ENCODE data around the gene SH3RF3. TPM values are rescaled to one million over a fixed set of nuclear protein-coding genes. Genes with fewer than 3 reads are reported as not detected.

SH3RF3 gene
- total RNA-seq, 1 donor from 2014 or later, result 10.8 TPM

- H3K4me3 ChIP-seq, result no peak overlapping the region
- intact Hi-C loops (cut with DNase I), result no loop called here
- peaks cover 51% of the 10 kb centered on the region for H3K4me1 ChIP-seq
- H3K27me3 ChIP-seq, result no peaks in the 10 kb centered on the region
- H3K36me3 ChIP-seq, result no peaks in the 10 kb centered on the region
- H3K9me3 ChIP-seq, result no peaks in the 10 kb centered on the region
- DNase-seq (ENCODE audit: extremely low spot score in 2 of 2), result no peak
- TF ChIP-seq POLR2AphosphoS5 (IDR thresholded peaks at IDR 0.05; ENCODE audit: insufficient read depth in 1 of 2, low read depth in 1 of 2) (peak in 1 of 2 donors; percentile 70), POLR2A (IDR thresholded peaks at IDR 0.05) (no peak), CTCF (IDR thresholded peaks at IDR 0.05) (no peak)
- peak overlapping the region; percentile 3 for H3K27ac ChIP-seq
Observed at GRCh38 chr2:109238580-109238979, 109.6 kb downstream of the SH3RF3 start.

- no peak for TF ChIP-seq CTCF (IDR thresholded peaks at IDR 0.05)
- TF ChIP-seq POLR2AphosphoS5 (IDR thresholded peaks at IDR 0.05; ENCODE audit: insufficient read depth in 1 of 2, low read depth in 1 of 2), result no peak
- TF ChIP-seq POLR2A (IDR thresholded peaks at IDR 0.05), result no peak
Observed at GRCh38 chr2:109239720-109240119, 110.7 kb downstream of the SH3RF3 start.

GRCh38 chr2:109242210-109242653 lies 113.2 kb downstream of the SH3RF3 start:
- H3K9me3 ChIP-seq, result no peaks in the 10 kb centered on the region

More at GRCh38 chr2:109239720-109240119, 110.7 kb downstream of the SH3RF3 start:
- no peak for DNase-seq (ENCODE audit: extremely low spot score in 2 of 2)
- H3K4me1 ChIP-seq, result peaks cover 62% of the 10 kb centered on the region
- peak overlapping the region; percentile 3 for H3K27ac ChIP-seq
- H3K9me3 ChIP-seq, result no peaks in the 10 kb centered on the region
- intact Hi-C loops (cut with DNase I), result loop anchor here (5.0 kb wide), 1 partner anchor 67 kb away; no protein-coding TSS in a partner anchor
- no peaks in the 10 kb centered on the region for H3K27me3 ChIP-seq
- no peak overlapping the region for H3K4me3 ChIP-seq
- H3K36me3 ChIP-seq, result no peaks in the 10 kb centered on the region

GRCh38 chr2:109242654-109243331 lies 113.8 kb downstream of the SH3RF3 start:
- Histone ChIP-seq H3K4me1 (peaks cover 75% of the 10 kb centered on the region), H3K9me3 (no peaks in the 10 kb centered on the region), H3K4me3 (no peak overlapping the region), H3K27me3 (no peaks in the 10 kb centered on the region), H3K27ac (peak overlapping the region; percentile 89), H3K36me3 (no peaks in the 10 kb centered on the region)
- TF ChIP-seq POLR2A (IDR thresholded peaks at IDR 0.05) (no peak), POLR2AphosphoS5 (IDR thresholded peaks at IDR 0.05; ENCODE audit: insufficient read depth in 1 of 2, low read depth in 1 of 2) (peak; percentile 57 to 87), CTCF (IDR thresholded peaks at IDR 0.05) (no peak)
- peak in 1 of 2 donors; percentile 55 for DNase-seq (ENCODE audit: extremely low spot score in 2 of 2)
- intact Hi-C loops (cut with DNase I), result loop anchor here (2.0 to 5.0 kb wide), 2 partner anchors 70 to 76 kb away; no protein-coding TSS in a partner anchor

More at GRCh38 chr2:109242210-109242653, 113.2 kb downstream of the SH3RF3 start:
- H3K27me3 ChIP-seq, result no peaks in the 10 kb centered on the region
- intact Hi-C loops (cut with DNase I), result loop anchor here (2.0 to 5.0 kb wide), 2 partner anchors 70 to 77 kb away; no protein-coding TSS in a partner anchor
- DNase-seq (ENCODE audit: extremely low spot score in 2 of 2), result peak in 1 of 2 donors; percentile 89
- no peaks in the 10 kb centered on the region for H3K36me3 ChIP-seq
- H3K4me1 ChIP-seq, result peaks cover 69% of the 10 kb centered on the region
- TF ChIP-seq POLR2AphosphoS5 (IDR thresholded peaks at IDR 0.05; ENCODE audit: insufficient read depth in 1 of 2, low read depth in 1 of 2) (no peak), CTCF (IDR thresholded peaks at IDR 0.05) (no peak), POLR2A (IDR thresholded peaks at IDR 0.05) (no peak)
- peak overlapping the region; percentile 89 for H3K27ac ChIP-seq
- H3K4me3 ChIP-seq, result no peak overlapping the region

Measured in vagina (tissue), 2 donors.